Stimulated activated CD8-positive, alpha-beta memory T cell treated with anti-CD3 and anti-CD28 coated beads, Interleukin-15, amount 100 ng/mL, for 1 hour (primary cell): ENCODE measurements around the gene PLAAT4.
"Not testable (repeated sequence)": the region's sequence is repeated elsewhere in the genome, so short reads cannot be mapped to it uniquely, and the experiment has no call there.

Experiments
- DNase-seq: peaks from one replicate; pipeline ENCODE4 v3.0.0-alpha.2; 2020; ENCODE audit warnings: low read depth

PLAAT4 gene

GRCh38 chr11:63572026-63572688 is 35.5 kb downstream of the PLAAT4 start:
- DNase-seq = no peak

- no peak for DNase-seq
Observed at GRCh38 chr11:63573881-63574855, 37.6 kb downstream of the PLAAT4 start.

GRCh38 chr11:63574856-63575602 is 38.4 kb downstream of the PLAAT4 start:
- no peak for DNase-seq

GRCh38 chr11:63578882-63579281 is 42.3 kb downstream of the PLAAT4 start:
- DNase-seq = not testable (repeated sequence)

DNA sequence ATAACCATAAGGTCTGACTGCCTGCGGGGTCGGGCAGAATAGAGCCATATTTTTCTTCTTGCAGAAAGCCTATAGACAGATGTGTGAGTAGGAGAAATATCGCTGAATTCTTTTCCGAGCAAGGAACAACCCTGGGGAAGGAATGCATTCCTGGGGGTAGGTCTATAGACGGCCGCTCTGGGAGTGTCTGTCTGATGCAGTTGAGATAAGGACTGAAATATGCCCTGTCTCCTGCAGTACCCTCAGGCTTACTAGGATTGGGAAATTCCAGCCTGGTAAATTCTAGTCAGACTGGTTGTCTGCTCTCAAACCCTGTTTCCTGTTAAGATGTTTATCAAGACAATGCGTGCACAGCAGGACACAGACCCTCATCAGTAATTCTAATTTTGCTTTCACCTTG is 44.6 kb downstream of the PLAAT4 start:
- not testable (repeated sequence) for DNase-seq

- no peak for DNase-seq
Observed at GRCh38 chr11:63583357-63583677, 46.7 kb downstream of the PLAAT4 start.

- DNase-seq = no peak
Observed at GRCh38 chr11:63586451-63587166, 50.0 kb downstream of the PLAAT4 start.

DNA sequence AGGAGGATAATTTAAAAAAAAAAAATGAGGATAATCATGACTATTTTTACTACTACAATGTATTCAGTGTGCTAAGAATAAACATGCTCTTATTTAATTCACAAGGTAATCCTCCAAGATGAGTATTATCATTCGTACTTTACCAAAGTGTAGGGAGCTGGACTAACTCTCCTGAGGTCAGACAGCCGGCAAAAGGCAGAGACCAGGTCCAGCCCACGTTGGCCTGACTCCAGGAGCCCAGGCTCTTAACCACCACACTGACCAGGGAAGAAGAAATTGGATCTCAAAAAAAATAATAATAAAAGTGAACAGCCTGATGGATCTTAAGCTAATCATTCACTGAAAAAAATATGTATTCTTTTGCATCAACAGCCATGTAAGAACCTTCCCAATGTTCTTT is 52.4 kb downstream of the PLAAT4 start:
- no peak for DNase-seq

DNA sequence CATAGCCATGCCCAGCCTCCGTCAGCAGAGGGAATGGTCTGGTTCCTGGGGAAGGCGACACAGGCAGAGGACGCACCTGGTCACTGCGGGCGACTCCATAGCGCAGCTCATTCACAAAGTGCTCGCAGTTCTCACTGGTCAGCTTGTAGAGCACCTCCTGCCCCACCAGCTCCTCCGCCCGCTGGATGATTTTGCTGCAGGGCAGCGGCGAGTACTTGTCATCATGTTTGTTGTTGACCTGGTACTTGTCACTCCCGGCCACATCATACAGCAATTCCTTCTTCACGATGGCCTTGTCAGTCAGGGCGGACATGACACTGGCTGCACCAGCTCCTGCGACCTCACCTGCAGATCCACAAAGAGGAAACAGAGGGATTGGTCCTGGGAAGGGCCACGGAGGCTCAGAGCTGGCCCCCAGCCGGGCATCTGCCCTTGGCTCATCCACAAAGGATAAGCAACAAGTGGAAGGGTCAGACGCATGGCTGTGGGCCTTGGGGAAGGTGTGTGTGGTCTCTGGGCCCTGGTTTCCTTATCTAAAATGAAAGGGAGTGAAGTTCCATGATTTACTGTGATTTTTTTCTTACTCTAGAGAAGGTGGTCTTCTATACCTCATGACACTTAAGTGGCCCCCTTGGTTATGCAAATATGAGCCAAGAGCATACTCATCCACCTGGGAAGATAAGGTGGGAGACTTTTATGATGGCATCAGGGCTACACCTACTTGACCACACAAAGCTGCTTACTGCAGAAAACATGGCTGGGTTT is 53.6 kb downstream of the PLAAT4 start:
- DNase-seq = no peak

- DNase-seq = no peak
Observed at GRCh38 chr11:63592975-63593395, 56.4 kb downstream of the PLAAT4 start.

DNA sequence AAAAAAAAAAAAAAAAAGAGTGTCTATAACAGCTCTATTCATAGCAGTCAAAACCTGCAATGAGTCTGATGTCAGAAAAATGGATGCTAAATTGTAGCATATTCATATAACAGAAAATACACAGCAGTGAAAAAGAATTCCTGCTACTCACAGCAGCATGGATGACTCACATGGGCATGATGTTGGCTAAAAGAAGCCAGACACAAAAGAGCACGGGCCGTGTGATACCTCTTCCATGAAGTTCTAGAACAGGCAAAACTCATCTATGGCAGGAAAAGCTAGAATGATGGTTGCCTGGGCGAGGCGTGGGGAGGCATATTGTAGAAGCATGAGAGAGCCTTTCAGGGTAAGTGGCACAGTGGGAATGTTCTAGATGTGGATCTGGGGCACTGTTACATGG is 58.7 kb downstream of the PLAAT4 start:
- no peak for DNase-seq
